Measurements from ENCODE around the gene E2F3. TPM values are rescaled to one million over a fixed set of nuclear protein-coding genes. Genes with fewer than 3 reads are reported as not detected.

Gene E2F3
- total RNA-seq, 1 experiment from 2014 or later, result 35.7 TPM

GRCh38 chr6:20492099-20492498, 90.4 kb downstream of the E2F3 start:
- Histone ChIP-seq H3K23me2 (ENCODE audit: insufficient read length, low read depth, low read length, poor library complexity, severe bottlenecking) (no peaks in the 10 kb centered on the region), H4K8ac (replicated peaks; ENCODE audit: insufficient read length, low read depth, low read length) (no peak overlapping the region), H3K9me3 (ENCODE audit: control insufficient read depth, low read depth, low read length) (no peaks in the 10 kb centered on the region), H2BK15ac (ENCODE audit: low read depth, low read length) (no peak overlapping the region), H3K27me3 (ENCODE audit: insufficient read depth, low read length) (no peaks in the 10 kb centered on the region), H3K79me1 (ENCODE audit: insufficient read depth, low read depth, low read length, poor library complexity, severe bottlenecking) (no peaks in the 10 kb centered on the region), H2BK20ac (ENCODE audit: low read depth, low read length, poor library complexity, severe bottlenecking) (no peak overlapping the region), H3K4me1 (ENCODE audit: insufficient read depth, low read length) (no peaks in the 10 kb centered on the region), H2AK5ac (ENCODE audit: insufficient read length, low read length) (no peak overlapping the region), H3K14ac (ENCODE audit: insufficient read depth, low read length) (no peak overlapping the region), H2BK5ac (ENCODE audit: insufficient read length, low read length) (no peak overlapping the region), H4K5ac (ENCODE audit: insufficient read length, low read depth, low read length) (no peak overlapping the region), H3K56ac (ENCODE audit: insufficient read length, low read depth, low read length) (no peak overlapping the region), H4K91ac (ENCODE audit: insufficient read length, low read depth, low read length) (no peak overlapping the region), H3K18ac (ENCODE audit: insufficient read length, low read depth, low read length) (no peak overlapping the region), H3T11ph (ENCODE audit: low read length) (no peak overlapping the region), H3K4ac (ENCODE audit: low read depth, low read length) (no peak overlapping the region), H3K4me2 (ENCODE audit: insufficient read depth, insufficient read length, low read length) (no peak overlapping the region), H4K20me1 (ENCODE audit: control insufficient read depth, insufficient read depth, insufficient read length) (no peaks in the 10 kb centered on the region), H3K79me2 (ENCODE audit: insufficient read depth, low read length) (no peaks in the 10 kb centered on the region), H2BK12ac (ENCODE audit: insufficient read length, low read depth, low read length) (no peak overlapping the region), H3K23ac (ENCODE audit: insufficient read length, low read depth, low read length) (no peak overlapping the region), H2AFZ (ENCODE audit: low read length) (no peak overlapping the region), H3K9ac (ENCODE audit: extremely low read depth, insufficient read length, low read length) (no peak overlapping the region), H2BK120ac (ENCODE audit: low read depth, low read length, poor library complexity, severe bottlenecking) (no peak overlapping the region), H3K27ac (ENCODE audit: insufficient read length, low read depth, low read length) (no peak overlapping the region)
- DNase-seq, result no peak
- H3K4me1 Mint-ChIP-seq, result peaks cover 9 to 10% of the 10 kb centered on the region in 2 experiments; a peak in 2 of 4 replicates
- H3K9me3 Mint-ChIP-seq, result no peaks in the 10 kb centered on the region
- H3K27me3 Mint-ChIP-seq (ENCODE audit: low read depth), result no peaks in the 10 kb centered on the region; the same call in 1 of the 2 replicates
- H3K36me3 Mint-ChIP-seq (ENCODE audit: insufficient read depth in 1 of 3, low read depth in 3 of 3), result peaks cover 41 to 57% (median 47%) of the 10 kb centered on the region in 3 experiments; a peak in 6 of 7 replicates
- H3K27ac Mint-ChIP-seq, result peak overlapping the region in 1 of 3 experiments; percentile 29; a peak in 1 of 7 replicates
- H3K4me3 Mint-ChIP-seq, result no peak overlapping the region
- WGBS (ENCODE audit: extremely low coverage, insufficient read length, low lambda C conversion rate), result no CpG with 5 or more reads among the region's 2 CpGs
- TF ChIP-seq CTCF (conservative IDR thresholded peaks at IDR 0.05), result no peak

Data from H9 (cell line).